Karpas-422 (cell line): ENCODE data around the gene ACO1. TPM values are rescaled to one million over a fixed set of nuclear protein-coding genes. Genes with fewer than 3 reads are reported as not detected.

ENCODE experiments used
- total RNA-seq: library from RNA; depleted of rRNA; stranded (reverse); fragments of >200 nt; shearing (Covaris generic); gene quantifications from 2 replicates; pipeline ENCODE4 v1.2.3, GENCODE V29; 2014; ENCODE audit warnings: low replicate concordance; rRNA removed

The ACO1 gene
- total RNA-seq, 1 experiment from 2014 or later = 7.9 TPM

Other genes with a start within 250 kb of the ACO1 start
- gene RIGI, start 141.6 kb downstream of the ACO1 start, total RNA-seq = 6.6 and 13.2 TPM in 2 replicates
- 3.5 and 12.6 TPM in 2 replicates for gene SMIM27, start 167.7 kb downstream of the ACO1 start, total RNA-seq
- gene TOPORS, start 167.9 kb downstream of the ACO1 start, total RNA-seq = 16.3 and 21.2 TPM in 2 replicates
- gene NDUFB6, start 188.5 kb downstream of the ACO1 start, total RNA-seq = 72.4 and 95.6 TPM in 2 replicates